ENCODE measurements around the gene CCDC34.

CCDC34 gene

GRCh38 chr11:27367881-27368280 lies 4.9 kb upstream of the CCDC34 start:
- no peak overlapping the region for H3K4me3 ChIP-seq (ENCODE audit: insufficient read depth, low read depth, low read length)
- H3K27me3 ChIP-seq (ENCODE audit: control insufficient read depth, insufficient read depth, low read length, poor library complexity, severe bottlenecking) = no peaks in the 10 kb centered on the region
- H3K27ac ChIP-seq (ENCODE audit: insufficient read depth, low read depth, low read length, poor library complexity, severe bottlenecking) = no peak overlapping the region
- no peaks in the 10 kb centered on the region for H3K9me3 ChIP-seq (ENCODE audit: control insufficient read depth, low read length)
- no peaks in the 10 kb centered on the region for H3K4me1 ChIP-seq (ENCODE audit: control insufficient read depth, insufficient read depth, low read length)
- WGBS, 2 experiments = 96% methylated on average over 10 of the region's 10 CpGs
- H3K36me3 ChIP-seq (ENCODE audit: control insufficient read depth, insufficient read depth, low read length) = peaks cover 21% of the 10 kb centered on the region

DNA sequence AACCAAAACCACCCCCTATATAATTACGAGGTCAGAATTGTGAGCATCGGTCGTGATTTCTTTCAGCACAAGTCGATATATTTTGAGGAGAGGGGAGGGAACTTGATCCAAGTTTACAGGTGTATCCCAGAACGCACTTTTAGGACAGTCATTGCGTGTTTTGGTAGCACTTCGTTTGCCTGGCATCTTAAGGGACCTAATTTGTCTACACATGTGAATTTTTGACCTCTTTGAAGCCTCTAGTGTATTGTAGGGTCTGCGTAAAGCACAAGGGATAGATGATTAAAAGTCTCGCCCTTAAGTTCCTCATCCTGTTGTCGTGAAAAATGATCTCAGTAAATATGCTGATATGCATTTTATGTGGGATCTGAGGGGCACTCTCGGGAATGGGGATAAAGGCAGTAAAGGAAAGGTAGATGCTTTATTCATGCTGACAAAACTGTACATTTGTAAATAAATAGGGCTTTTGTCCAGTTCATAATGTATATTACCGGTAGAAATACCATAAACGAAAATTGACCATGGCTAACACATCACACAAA lies 632 bp upstream of the CCDC34 start:
- H3K4me3 ChIP-seq (ENCODE audit: insufficient read depth, low read depth, low read length) = peak overlapping the region; percentile 57
- WGBS, 2 experiments = 61 to 62% methylated on average over 11 to 13 of the region's 13 CpGs
- no peaks in the 10 kb centered on the region for H3K9me3 ChIP-seq (ENCODE audit: control insufficient read depth, low read length)
- H3K27ac ChIP-seq (ENCODE audit: insufficient read depth, low read depth, low read length, poor library complexity, severe bottlenecking) = peak overlapping the region; percentile 70
- peaks cover 14% of the 10 kb centered on the region for H3K4me1 ChIP-seq (ENCODE audit: control insufficient read depth, insufficient read depth, low read length)
- no peaks in the 10 kb centered on the region for H3K27me3 ChIP-seq (ENCODE audit: control insufficient read depth, insufficient read depth, low read length, poor library complexity, severe bottlenecking)
- H3K36me3 ChIP-seq (ENCODE audit: control insufficient read depth, insufficient read depth, low read length) = peaks cover 7% of the 10 kb centered on the region

DNA sequence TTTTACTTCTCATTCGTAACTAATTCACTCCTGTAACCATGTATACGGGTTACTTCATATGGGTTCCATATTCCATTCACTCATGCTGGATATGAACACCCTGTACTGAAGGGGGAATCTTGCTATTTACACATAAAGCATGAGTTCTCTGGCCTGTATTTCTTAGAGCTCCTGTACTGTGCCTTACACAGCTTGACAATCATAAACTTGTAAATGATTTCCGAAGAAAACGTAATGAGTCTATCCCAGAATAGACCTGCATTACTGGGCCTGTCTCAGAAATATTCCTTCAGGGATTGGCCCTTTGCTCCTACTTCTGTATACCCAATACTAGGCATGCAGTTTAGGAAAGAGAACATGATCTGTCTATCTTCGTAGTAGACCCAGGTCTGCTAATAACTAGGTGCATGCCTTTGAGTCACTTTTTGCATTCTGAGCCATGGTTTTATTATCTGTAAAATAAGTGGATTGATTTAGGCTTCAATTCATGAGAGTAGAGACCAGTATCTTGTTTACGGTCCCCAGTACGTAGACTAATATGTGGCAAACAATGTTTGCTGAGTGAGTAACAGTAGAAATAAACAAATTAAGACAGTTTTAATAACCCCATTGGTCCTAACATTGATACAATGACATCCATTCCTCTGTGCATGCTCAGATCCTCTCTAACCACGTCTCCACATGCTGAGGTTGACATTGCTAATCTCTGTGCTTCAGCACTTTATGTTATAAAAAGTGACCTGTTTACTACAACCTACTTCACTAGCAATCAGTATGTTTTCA lies 1.2 kb downstream of the CCDC34 start:
- peaks cover 14% of the 10 kb centered on the region for H3K4me1 ChIP-seq (ENCODE audit: control insufficient read depth, insufficient read depth, low read length)
- H3K36me3 ChIP-seq (ENCODE audit: control insufficient read depth, insufficient read depth, low read length) = no peaks in the 10 kb centered on the region
- H3K27ac ChIP-seq (ENCODE audit: insufficient read depth, low read depth, low read length, poor library complexity, severe bottlenecking) = no peak overlapping the region
- no peaks in the 10 kb centered on the region for H3K27me3 ChIP-seq (ENCODE audit: control insufficient read depth, insufficient read depth, low read length, poor library complexity, severe bottlenecking)
- 91 to 94% methylated on average over 7 to 8 of the region's 8 CpGs for WGBS, 2 experiments
- H3K9me3 ChIP-seq (ENCODE audit: control insufficient read depth, low read length) = no peaks in the 10 kb centered on the region
- peak overlapping the region; percentile 57 for H3K4me3 ChIP-seq (ENCODE audit: insufficient read depth, low read depth, low read length)

GRCh38 chr11:27358296-27358695 lies 4.7 kb downstream of the CCDC34 start:
- Histone ChIP-seq H3K36me3 (ENCODE audit: control insufficient read depth, insufficient read depth, low read length) (no peaks in the 10 kb centered on the region), H3K4me3 (ENCODE audit: insufficient read depth, low read depth, low read length) (no peak overlapping the region), H3K27ac (ENCODE audit: insufficient read depth, low read depth, low read length, poor library complexity, severe bottlenecking) (no peak overlapping the region), H3K9me3 (ENCODE audit: control insufficient read depth, low read length) (no peaks in the 10 kb centered on the region), H3K27me3 (ENCODE audit: control insufficient read depth, insufficient read depth, low read length, poor library complexity, severe bottlenecking) (no peaks in the 10 kb centered on the region), H3K4me1 (ENCODE audit: control insufficient read depth, insufficient read depth, low read length) (peaks cover 14% of the 10 kb centered on the region)
- WGBS, 2 experiments = 100% methylated on average over 1 of the region's 1 CpG

DNA sequence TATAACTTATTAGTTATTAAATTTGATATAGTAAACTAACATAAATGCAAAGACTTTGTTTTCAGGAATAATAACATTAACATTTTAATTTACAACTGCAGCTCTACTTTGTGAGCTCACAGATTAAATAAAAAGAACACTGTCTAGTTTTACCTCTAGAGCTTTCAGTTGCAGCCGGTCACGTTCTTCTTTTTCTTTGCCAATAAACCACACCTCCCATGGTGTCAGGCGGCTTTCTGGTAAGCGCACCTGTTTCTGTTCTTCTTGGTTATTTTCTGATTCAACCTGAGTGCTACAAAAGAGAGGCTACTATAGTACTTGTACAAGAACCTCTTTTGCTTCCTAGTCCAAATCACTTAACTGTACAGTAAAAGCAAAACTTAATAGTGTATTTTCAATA lies 5.8 kb downstream of the CCDC34 start:
- WGBS, 2 experiments = 93 to 96% methylated on average over 4 of the region's 4 CpGs
- Histone ChIP-seq H3K27me3 (ENCODE audit: control insufficient read depth, insufficient read depth, low read length, poor library complexity, severe bottlenecking) (no peaks in the 10 kb centered on the region), H3K4me3 (ENCODE audit: insufficient read depth, low read depth, low read length) (no peak overlapping the region), H3K9me3 (ENCODE audit: control insufficient read depth, low read length) (no peaks in the 10 kb centered on the region), H3K27ac (ENCODE audit: insufficient read depth, low read depth, low read length, poor library complexity, severe bottlenecking) (no peak overlapping the region), H3K36me3 (ENCODE audit: control insufficient read depth, insufficient read depth, low read length) (no peaks in the 10 kb centered on the region), H3K4me1 (ENCODE audit: control insufficient read depth, insufficient read depth, low read length) (peaks cover 9% of the 10 kb centered on the region)

DNA sequence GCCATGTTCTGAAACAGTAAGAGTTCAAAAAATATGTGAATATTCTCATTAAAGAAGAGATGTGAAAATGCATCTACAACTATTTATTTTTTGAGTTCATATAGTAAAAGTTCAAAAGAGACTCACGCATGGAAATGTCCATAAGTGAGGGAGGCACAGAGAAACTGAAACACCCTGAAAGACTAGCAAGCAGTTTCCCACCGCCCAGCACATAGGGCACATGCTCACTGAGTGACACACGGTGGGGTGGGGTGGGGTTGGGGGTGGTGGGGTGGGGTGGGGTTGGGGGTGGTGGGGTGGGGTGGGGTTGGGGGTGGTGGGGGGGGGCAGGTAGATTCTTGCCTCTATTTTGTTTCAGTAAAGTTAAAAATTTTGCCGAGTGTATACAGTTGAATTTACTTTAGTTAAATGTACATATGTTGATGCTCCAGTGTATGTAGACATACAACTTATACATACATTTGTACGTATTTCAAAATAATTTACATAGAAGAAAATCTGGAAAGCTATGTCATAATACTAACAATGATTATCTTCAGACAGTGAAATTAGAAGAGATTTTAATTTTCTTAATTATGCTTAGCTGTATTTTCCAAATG lies 6.3 kb downstream of the CCDC34 start:
- Histone ChIP-seq H3K36me3 (ENCODE audit: control insufficient read depth, insufficient read depth, low read length) (no peaks in the 10 kb centered on the region), H3K4me1 (ENCODE audit: control insufficient read depth, insufficient read depth, low read length) (peaks cover 4% of the 10 kb centered on the region), H3K4me3 (ENCODE audit: insufficient read depth, low read depth, low read length) (no peak overlapping the region), H3K27me3 (ENCODE audit: control insufficient read depth, insufficient read depth, low read length, poor library complexity, severe bottlenecking) (no peaks in the 10 kb centered on the region), H3K9me3 (ENCODE audit: control insufficient read depth, low read length) (no peaks in the 10 kb centered on the region), H3K27ac (ENCODE audit: insufficient read depth, low read depth, low read length, poor library complexity, severe bottlenecking) (no peak overlapping the region)
- 86 to 90% methylated on average over 1 of the region's 5 CpGs for WGBS, 2 experiments

- no peaks in the 10 kb centered on the region for H3K4me1 ChIP-seq (ENCODE audit: control insufficient read depth, insufficient read depth, low read length)
- H3K36me3 ChIP-seq (ENCODE audit: control insufficient read depth, insufficient read depth, low read length) = no peaks in the 10 kb centered on the region
- H3K27ac ChIP-seq (ENCODE audit: insufficient read depth, low read depth, low read length, poor library complexity, severe bottlenecking) = no peak overlapping the region
- no peaks in the 10 kb centered on the region for H3K9me3 ChIP-seq (ENCODE audit: control insufficient read depth, low read length)
- WGBS, 2 experiments = 99 to 100% methylated on average over 2 to 3 of the region's 3 CpGs
- H3K4me3 ChIP-seq (ENCODE audit: insufficient read depth, low read depth, low read length) = no peak overlapping the region
- H3K27me3 ChIP-seq (ENCODE audit: control insufficient read depth, insufficient read depth, low read length, poor library complexity, severe bottlenecking) = no peaks in the 10 kb centered on the region
Measured at GRCh38 chr11:27355575-27356104, 7.4 kb downstream of the CCDC34 start.

- Histone ChIP-seq H3K27me3 (ENCODE audit: control insufficient read depth, insufficient read depth, low read length, poor library complexity, severe bottlenecking) (no peaks in the 10 kb centered on the region), H3K27ac (ENCODE audit: insufficient read depth, low read depth, low read length, poor library complexity, severe bottlenecking) (no peak overlapping the region), H3K9me3 (ENCODE audit: control insufficient read depth, low read length) (no peaks in the 10 kb centered on the region), H3K4me1 (ENCODE audit: control insufficient read depth, insufficient read depth, low read length) (peaks cover 8% of the 10 kb centered on the region), H3K4me3 (ENCODE audit: insufficient read depth, low read depth, low read length) (no peak overlapping the region), H3K36me3 (ENCODE audit: control insufficient read depth, insufficient read depth, low read length) (no peaks in the 10 kb centered on the region)
- WGBS, 2 experiments = 76 to 87% methylated on average over 5 of the region's 5 CpGs
Measured at GRCh38 chr11:27354359-27354965, 8.6 kb downstream of the CCDC34 start.

GRCh38 chr11:27353593-27354358 lies 9.2 kb downstream of the CCDC34 start:
- Histone ChIP-seq H3K4me1 (ENCODE audit: control insufficient read depth, insufficient read depth, low read length) (peaks cover 11% of the 10 kb centered on the region), H3K27me3 (ENCODE audit: control insufficient read depth, insufficient read depth, low read length, poor library complexity, severe bottlenecking) (no peaks in the 10 kb centered on the region), H3K36me3 (ENCODE audit: control insufficient read depth, insufficient read depth, low read length) (no peaks in the 10 kb centered on the region), H3K27ac (ENCODE audit: insufficient read depth, low read depth, low read length, poor library complexity, severe bottlenecking) (no peak overlapping the region), H3K4me3 (ENCODE audit: insufficient read depth, low read depth, low read length) (no peak overlapping the region), H3K9me3 (ENCODE audit: control insufficient read depth, low read length) (no peaks in the 10 kb centered on the region)
- WGBS, 2 experiments = 100% methylated on average over 1 to 2 of the region's 2 CpGs

Measured in ectodermal cell (in vitro differentiated cells).